ENCODE measurements around the gene CTSK. TPM values are rescaled to one million over a fixed set of nuclear protein-coding genes. Genes with fewer than 3 reads are reported as not detected.
"Not testable (repeated sequence)": the region's sequence is repeated elsewhere in the genome, so short reads cannot be mapped to it uniquely, and the experiment has no call there.

The CTSK gene
- total and polyA plus RNA-seq, 4 donors, result 2.2 to 3.8 (median 2.4) TPM

DNA sequence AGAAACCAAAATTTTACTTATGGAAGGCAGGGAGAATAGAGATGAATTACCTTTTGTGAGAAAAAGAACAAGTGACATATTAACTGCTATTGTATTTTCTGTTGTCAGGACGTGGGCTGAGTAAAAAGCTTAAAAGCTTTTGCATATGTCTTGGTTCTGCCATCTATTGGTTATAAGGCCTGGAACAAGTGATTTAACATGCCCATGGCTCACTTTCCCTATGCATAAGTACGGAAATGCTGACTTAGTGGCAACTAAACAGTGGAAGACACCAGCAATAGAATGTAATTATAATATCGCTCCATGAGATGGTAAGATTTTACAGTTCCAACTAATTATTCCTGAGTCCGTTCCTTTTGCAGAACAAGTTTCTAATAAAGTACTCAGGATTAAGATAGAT, 35.7 kb downstream of the CTSK start:
- Histone ChIP-seq H3K9me3 (ENCODE audit: control insufficient read depth in 4 of 4, low read length in 3 of 4) (no peaks in the 10 kb centered on the region), H3K4me1 (ENCODE audit: control insufficient read depth in 4 of 4, insufficient read depth in 4 of 4, low read length in 3 of 4) (no peaks in the 10 kb centered on the region), H3K4me3 (ENCODE audit: low read depth in 1 of 3, low read length in 3 of 3) (no peak overlapping the region), H3K36me3 (ENCODE audit: control insufficient read depth in 4 of 4, insufficient read depth in 3 of 4, low read depth in 1 of 4, low read length in 3 of 4) (no peaks in the 10 kb centered on the region), H3K27me3 (ENCODE audit: control insufficient read depth in 4 of 4, insufficient read depth in 4 of 4, low read length in 3 of 4) (no peaks in the 10 kb centered on the region), H3K27ac (ENCODE audit: low read depth in 1 of 2, low read length in 2 of 2) (no peak overlapping the region), H3K9ac (ENCODE audit: low read depth in 1 of 2, low read length in 2 of 2) (no peak overlapping the region)
- 92% methylated on average over 4 of the region's 4 CpGs for WGBS
- TF ChIP-seq HNF4A (conservative IDR thresholded peaks at IDR 0.05) (no peak), RXRA (IDR thresholded peaks at IDR 0.05) (no peak), NR2F2 (IDR thresholded peaks at IDR 0.05) (no peak), FOXA1 (IDR thresholded peaks at IDR 0.05) (no peak), YY1 (IDR thresholded peaks at IDR 0.05) (no peak), TAF1 (conservative IDR thresholded peaks at IDR 0.05) (no peak), SP1 (IDR thresholded peaks at IDR 0.05) (no peak), GABPA (IDR thresholded peaks at IDR 0.05 in 1 of 2, conservative IDR thresholded peaks at IDR 0.05 in 1 of 2) (no peak), HNF4G (IDR thresholded peaks at IDR 0.05) (no peak), RAD21 (IDR thresholded peaks at IDR 0.05) (no peak), FOXA2 (IDR thresholded peaks at IDR 0.05) (no peak), EGR1 (IDR thresholded peaks at IDR 0.05; ENCODE audit: low read depth in 2 of 2) (no peak), JUND (IDR thresholded peaks at IDR 0.05) (no peak)
- TF ChIP-seq, protein P1, sequence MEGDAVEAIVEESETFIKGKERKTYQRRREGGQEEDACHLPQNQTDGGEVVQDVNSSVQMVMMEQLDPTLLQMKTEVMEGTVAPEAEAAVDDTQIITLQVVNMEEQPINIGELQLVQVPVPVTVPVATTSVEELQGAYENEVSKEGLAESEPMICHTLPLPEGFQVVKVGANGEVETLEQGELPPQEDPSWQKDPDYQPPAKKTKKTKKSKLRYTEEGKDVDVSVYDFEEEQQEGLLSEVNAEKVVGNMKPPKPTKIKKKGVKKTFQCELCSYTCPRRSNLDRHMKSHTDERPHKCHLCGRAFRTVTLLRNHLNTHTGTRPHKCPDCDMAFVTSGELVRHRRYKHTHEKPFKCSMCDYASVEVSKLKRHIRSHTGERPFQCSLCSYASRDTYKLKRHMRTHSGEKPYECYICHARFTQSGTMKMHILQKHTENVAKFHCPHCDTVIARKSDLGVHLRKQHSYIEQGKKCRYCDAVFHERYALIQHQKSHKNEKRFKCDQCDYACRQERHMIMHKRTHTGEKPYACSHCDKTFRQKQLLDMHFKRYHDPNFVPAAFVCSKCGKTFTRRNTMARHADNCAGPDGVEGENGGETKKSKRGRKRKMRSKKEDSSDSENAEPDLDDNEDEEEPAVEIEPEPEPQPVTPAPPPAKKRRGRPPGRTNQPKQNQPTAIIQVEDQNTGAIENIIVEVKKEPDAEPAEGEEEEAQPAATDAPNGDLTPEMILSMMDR (IDR thresholded peaks at IDR 0.05; ENCODE audit: low read depth, low read length, missing input control), result no peak
- TF ChIP-seq, protein P2, sequence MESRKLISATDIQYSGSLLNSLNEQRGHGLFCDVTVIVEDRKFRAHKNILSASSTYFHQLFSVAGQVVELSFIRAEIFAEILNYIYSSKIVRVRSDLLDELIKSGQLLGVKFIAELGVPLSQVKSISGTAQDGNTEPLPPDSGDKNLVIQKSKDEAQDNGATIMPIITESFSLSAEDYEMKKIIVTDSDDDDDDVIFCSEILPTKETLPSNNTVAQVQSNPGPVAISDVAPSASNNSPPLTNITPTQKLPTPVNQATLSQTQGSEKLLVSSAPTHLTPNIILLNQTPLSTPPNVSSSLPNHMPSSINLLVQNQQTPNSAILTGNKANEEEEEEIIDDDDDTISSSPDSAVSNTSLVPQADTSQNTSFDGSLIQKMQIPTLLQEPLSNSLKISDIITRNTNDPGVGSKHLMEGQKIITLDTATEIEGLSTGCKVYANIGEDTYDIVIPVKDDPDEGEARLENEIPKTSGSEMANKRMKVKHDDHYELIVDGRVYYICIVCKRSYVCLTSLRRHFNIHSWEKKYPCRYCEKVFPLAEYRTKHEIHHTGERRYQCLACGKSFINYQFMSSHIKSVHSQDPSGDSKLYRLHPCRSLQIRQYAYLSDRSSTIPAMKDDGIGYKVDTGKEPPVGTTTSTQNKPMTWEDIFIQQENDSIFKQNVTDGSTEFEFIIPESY (IDR thresholded peaks at IDR 0.05), result no peak
- TF ChIP-seq, protein P3, sequence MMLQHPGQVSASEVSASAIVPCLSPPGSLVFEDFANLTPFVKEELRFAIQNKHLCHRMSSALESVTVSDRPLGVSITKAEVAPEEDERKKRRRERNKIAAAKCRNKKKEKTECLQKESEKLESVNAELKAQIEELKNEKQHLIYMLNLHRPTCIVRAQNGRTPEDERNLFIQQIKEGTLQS (IDR thresholded peaks at IDR 0.05), result no peak
- TF ChIP-seq, protein P4, sequence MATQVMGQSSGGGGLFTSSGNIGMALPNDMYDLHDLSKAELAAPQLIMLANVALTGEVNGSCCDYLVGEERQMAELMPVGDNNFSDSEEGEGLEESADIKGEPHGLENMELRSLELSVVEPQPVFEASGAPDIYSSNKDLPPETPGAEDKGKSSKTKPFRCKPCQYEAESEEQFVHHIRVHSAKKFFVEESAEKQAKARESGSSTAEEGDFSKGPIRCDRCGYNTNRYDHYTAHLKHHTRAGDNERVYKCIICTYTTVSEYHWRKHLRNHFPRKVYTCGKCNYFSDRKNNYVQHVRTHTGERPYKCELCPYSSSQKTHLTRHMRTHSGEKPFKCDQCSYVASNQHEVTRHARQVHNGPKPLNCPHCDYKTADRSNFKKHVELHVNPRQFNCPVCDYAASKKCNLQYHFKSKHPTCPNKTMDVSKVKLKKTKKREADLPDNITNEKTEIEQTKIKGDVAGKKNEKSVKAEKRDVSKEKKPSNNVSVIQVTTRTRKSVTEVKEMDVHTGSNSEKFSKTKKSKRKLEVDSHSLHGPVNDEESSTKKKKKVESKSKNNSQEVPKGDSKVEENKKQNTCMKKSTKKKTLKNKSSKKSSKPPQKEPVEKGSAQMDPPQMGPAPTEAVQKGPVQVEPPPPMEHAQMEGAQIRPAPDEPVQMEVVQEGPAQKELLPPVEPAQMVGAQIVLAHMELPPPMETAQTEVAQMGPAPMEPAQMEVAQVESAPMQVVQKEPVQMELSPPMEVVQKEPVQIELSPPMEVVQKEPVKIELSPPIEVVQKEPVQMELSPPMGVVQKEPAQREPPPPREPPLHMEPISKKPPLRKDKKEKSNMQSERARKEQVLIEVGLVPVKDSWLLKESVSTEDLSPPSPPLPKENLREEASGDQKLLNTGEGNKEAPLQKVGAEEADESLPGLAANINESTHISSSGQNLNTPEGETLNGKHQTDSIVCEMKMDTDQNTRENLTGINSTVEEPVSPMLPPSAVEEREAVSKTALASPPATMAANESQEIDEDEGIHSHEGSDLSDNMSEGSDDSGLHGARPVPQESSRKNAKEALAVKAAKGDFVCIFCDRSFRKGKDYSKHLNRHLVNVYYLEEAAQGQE (IDR thresholded peaks at IDR 0.05), result no peak
- TF ChIP-seq, protein P5, sequence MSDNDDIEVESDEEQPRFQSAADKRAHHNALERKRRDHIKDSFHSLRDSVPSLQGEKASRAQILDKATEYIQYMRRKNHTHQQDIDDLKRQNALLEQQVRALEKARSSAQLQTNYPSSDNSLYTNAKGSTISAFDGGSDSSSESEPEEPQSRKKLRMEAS (IDR thresholded peaks at IDR 0.05), result no peak
- DNase-seq (ENCODE audit: low spot score), result no peak

DNA sequence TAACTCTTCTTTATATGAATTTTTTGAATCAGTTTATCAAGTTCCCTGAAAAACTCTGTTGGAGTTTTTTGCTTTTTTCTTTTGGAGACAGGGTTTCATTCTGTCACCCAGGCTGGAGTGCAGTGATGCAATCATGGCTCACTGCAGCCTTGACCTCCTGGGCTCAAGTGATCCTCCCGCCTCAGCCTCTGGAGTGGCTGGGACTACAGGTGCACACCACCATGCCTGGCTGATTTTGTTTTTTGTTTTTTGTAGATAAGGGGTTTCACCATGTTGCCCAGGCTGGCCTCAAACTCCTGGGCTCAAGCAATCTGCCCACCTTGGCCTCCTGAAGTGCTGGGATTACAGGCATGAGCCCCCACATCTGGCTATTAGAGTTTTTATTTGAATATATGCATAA, 40.4 kb downstream of the CTSK start:
- 82% methylated on average over 1 of the region's 1 CpG for WGBS
- H3K9me3 ChIP-seq (ENCODE audit: control insufficient read depth in 4 of 4, low read length in 3 of 4); H3K9ac ChIP-seq (ENCODE audit: low read depth in 1 of 2, low read length in 2 of 2); H3K4me3 ChIP-seq (ENCODE audit: low read depth in 1 of 3, low read length in 3 of 3); H3K36me3 ChIP-seq (ENCODE audit: control insufficient read depth in 4 of 4, insufficient read depth in 3 of 4, low read depth in 1 of 4, low read length in 3 of 4); DNase-seq (ENCODE audit: low spot score); H3K27me3 ChIP-seq (ENCODE audit: control insufficient read depth in 4 of 4, insufficient read depth in 4 of 4, low read length in 3 of 4); H3K27ac ChIP-seq (ENCODE audit: low read depth in 1 of 2, low read length in 2 of 2): not testable (repeated sequence)
- peaks cover 0 to 10% (median 2%) of the 10 kb centered on the region in 4 donors for H3K4me1 ChIP-seq (ENCODE audit: control insufficient read depth in 4 of 4, insufficient read depth in 4 of 4, low read length in 3 of 4)

DNA sequence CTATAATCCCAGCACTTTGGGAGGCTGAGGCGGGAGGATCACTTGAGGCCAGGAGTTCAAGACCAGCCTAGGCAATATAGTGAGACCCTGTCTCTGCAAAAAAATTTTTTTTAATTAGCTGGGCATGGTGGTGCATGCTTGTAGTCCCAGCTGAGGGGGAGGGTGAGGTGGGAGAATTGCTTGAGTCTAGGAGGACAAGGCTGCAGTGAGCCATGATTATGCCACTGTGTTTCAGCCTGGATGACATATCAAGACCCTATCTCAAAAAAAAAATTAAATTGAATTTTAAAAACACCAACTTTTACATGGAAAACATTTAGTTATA, 42.1 kb downstream of the CTSK start:
- Histone ChIP-seq H3K4me1 (ENCODE audit: control insufficient read depth in 4 of 4, insufficient read depth in 4 of 4, low read length in 3 of 4) (peaks cover 0 to 10% (median 2%) of the 10 kb centered on the region in 4 donors), H3K9ac (ENCODE audit: low read depth in 1 of 2, low read length in 2 of 2) (peak overlapping the region; percentile 85 to 94), H3K27ac (ENCODE audit: low read depth in 1 of 2, low read length in 2 of 2) (peak overlapping the region; percentile 89 to 90), H3K4me3 (ENCODE audit: low read depth in 1 of 3, low read length in 3 of 3) (peak overlapping the region in 1 of 3 donors; percentile 77)
- WGBS, result 83% methylated on average over 1 of the region's 1 CpG
- DNase-seq (ENCODE audit: low spot score); H3K36me3 ChIP-seq (ENCODE audit: control insufficient read depth in 4 of 4, insufficient read depth in 3 of 4, low read depth in 1 of 4, low read length in 3 of 4); H3K27me3 ChIP-seq (ENCODE audit: control insufficient read depth in 4 of 4, insufficient read depth in 4 of 4, low read length in 3 of 4); H3K9me3 ChIP-seq (ENCODE audit: control insufficient read depth in 4 of 4, low read length in 3 of 4): not testable (repeated sequence)
